ENCODE data around the gene SPAG16. TPM values are rescaled to one million over a fixed set of nuclear protein-coding genes. Genes with fewer than 3 reads are reported as not detected.

SPAG16 gene
- total and polyA plus RNA-seq, 2 donors (not counting 1 experiment from before 2014, with no cell fraction given), result 24.1 to 36.8 TPM

DNA sequence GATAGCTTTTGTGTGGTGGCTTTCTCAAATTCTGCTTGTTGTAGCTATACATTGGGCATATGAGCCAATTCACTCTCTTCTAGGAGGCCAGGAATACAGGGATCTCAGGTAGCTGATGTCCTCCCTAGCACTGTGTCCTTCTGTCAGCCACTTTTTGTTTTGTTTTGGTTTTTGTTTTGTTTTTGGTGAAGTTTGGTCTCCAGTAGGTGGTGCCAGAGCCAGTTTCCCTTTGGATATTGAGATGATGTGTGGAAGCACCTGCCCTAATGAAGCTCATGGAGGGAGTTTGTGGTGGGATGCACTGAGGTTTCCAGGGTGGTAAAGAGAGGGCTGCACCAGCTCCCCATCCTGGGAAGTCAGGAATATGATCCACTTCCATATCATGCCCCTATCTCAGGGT lies 1026.1 kb downstream of the SPAG16 start:
- no peaks in the 10 kb centered on the region for H4K20me1 ChIP-seq (ENCODE audit: control insufficient read depth, extremely low read depth, insufficient read depth, low read length)
- H3K9ac ChIP-seq (ENCODE audit: insufficient read depth, low read length), result no peak overlapping the region
- no peak overlapping the region for H3K27ac ChIP-seq (ENCODE audit: insufficient read depth, low read length)
- H2AFZ ChIP-seq (ENCODE audit: low read length), result no peak overlapping the region
- no peaks in the 10 kb centered on the region for H3K9me3 ChIP-seq (ENCODE audit: control insufficient read depth, insufficient read depth, low read depth, low read length)
- H3K4me2 ChIP-seq (ENCODE audit: extremely low read depth, insufficient read depth, low read length), result no peak overlapping the region
- no peaks in the 10 kb centered on the region for H3K27me3 ChIP-seq (ENCODE audit: control insufficient read depth, insufficient read depth, low read length)
- no peak for DNase-seq (ENCODE audit: low read depth in 2 of 2)
- H3K79me2 ChIP-seq (ENCODE audit: control insufficient read depth, insufficient read depth, low read length), result no peaks in the 10 kb centered on the region
- no peak for TF ChIP-seq EZH2 (IDR thresholded peaks at IDR 0.05; ENCODE audit: low read length, missing control alignments)
- TF ChIP-seq, protein P1, sequence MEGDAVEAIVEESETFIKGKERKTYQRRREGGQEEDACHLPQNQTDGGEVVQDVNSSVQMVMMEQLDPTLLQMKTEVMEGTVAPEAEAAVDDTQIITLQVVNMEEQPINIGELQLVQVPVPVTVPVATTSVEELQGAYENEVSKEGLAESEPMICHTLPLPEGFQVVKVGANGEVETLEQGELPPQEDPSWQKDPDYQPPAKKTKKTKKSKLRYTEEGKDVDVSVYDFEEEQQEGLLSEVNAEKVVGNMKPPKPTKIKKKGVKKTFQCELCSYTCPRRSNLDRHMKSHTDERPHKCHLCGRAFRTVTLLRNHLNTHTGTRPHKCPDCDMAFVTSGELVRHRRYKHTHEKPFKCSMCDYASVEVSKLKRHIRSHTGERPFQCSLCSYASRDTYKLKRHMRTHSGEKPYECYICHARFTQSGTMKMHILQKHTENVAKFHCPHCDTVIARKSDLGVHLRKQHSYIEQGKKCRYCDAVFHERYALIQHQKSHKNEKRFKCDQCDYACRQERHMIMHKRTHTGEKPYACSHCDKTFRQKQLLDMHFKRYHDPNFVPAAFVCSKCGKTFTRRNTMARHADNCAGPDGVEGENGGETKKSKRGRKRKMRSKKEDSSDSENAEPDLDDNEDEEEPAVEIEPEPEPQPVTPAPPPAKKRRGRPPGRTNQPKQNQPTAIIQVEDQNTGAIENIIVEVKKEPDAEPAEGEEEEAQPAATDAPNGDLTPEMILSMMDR (conservative IDR thresholded peaks at IDR 0.05 in 1 of 2, IDR thresholded peaks at IDR 0.05 in 1 of 2; ENCODE audit: low read depth in 1 of 2, low read length in 2 of 2), result peak in 1 of 2 donors; percentile 15
- H3K4me3 ChIP-seq (replicated peaks in 1 of 4; ENCODE audit: control extremely low read depth in 1 of 4, insufficient read depth in 1 of 4, low read depth in 3 of 4, low read length in 4 of 4), result no peak overlapping the region
- H3K36me3 ChIP-seq (ENCODE audit: control insufficient read depth, insufficient read depth, low read length), result no peaks in the 10 kb centered on the region
- H3K4me1 ChIP-seq (ENCODE audit: control insufficient read depth, extremely low read depth, insufficient read depth, low read length), result no peaks in the 10 kb centered on the region

DNA sequence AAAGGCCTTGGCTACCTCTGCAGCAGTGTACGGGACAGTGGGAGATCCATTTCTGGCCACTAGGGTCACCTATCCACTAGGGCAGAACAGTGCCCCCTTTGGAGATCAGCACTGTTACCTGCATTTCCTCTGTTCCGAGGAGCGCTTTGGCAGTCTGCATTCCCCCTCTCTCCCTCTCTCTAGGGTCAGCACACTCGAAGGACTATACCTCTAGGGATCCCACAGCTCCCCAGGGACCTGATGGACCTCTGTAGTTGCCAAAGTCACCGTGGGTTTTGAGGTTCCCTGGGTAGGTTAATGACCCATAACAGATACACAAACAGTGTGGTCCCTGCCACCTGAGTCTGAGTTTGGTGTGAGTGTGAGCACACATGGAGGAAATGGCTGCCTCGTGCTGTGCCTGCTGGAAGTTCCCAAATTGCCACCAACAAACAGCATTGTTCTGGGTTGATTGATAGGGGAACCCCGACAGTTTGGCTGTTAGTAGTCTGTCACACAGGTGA lies 1026.8 kb downstream of the SPAG16 start:
- no peak overlapping the region for H3K27ac ChIP-seq (ENCODE audit: insufficient read depth, low read length)
- no peaks in the 10 kb centered on the region for H3K9me3 ChIP-seq (ENCODE audit: control insufficient read depth, insufficient read depth, low read depth, low read length)
- no peaks in the 10 kb centered on the region for H4K20me1 ChIP-seq (ENCODE audit: control insufficient read depth, extremely low read depth, insufficient read depth, low read length)
- no peak for TF ChIP-seq EZH2 (IDR thresholded peaks at IDR 0.05; ENCODE audit: low read length, missing control alignments)
- TF ChIP-seq, protein P1 (conservative IDR thresholded peaks at IDR 0.05 in 1 of 2, IDR thresholded peaks at IDR 0.05 in 1 of 2; ENCODE audit: low read depth in 1 of 2, low read length in 2 of 2), result no peak
- H3K4me2 ChIP-seq (ENCODE audit: extremely low read depth, insufficient read depth, low read length), result no peak overlapping the region
- no peaks in the 10 kb centered on the region for H3K27me3 ChIP-seq (ENCODE audit: control insufficient read depth, insufficient read depth, low read length)
- no peak overlapping the region for H3K4me3 ChIP-seq (replicated peaks in 1 of 4; ENCODE audit: control extremely low read depth in 1 of 4, insufficient read depth in 1 of 4, low read depth in 3 of 4, low read length in 4 of 4)
- no peak for DNase-seq (ENCODE audit: low read depth in 2 of 2)
- H3K36me3 ChIP-seq (ENCODE audit: control insufficient read depth, insufficient read depth, low read length), result no peaks in the 10 kb centered on the region
- H3K4me1 ChIP-seq (ENCODE audit: control insufficient read depth, extremely low read depth, insufficient read depth, low read length), result no peaks in the 10 kb centered on the region
- H2AFZ ChIP-seq (ENCODE audit: low read length), result no peak overlapping the region
- H3K79me2 ChIP-seq (ENCODE audit: control insufficient read depth, insufficient read depth, low read length), result no peaks in the 10 kb centered on the region
- no peak overlapping the region for H3K9ac ChIP-seq (ENCODE audit: insufficient read depth, low read length)

- H3K4me2 ChIP-seq (ENCODE audit: extremely low read depth, insufficient read depth, low read length), result peak overlapping the region; percentile 51
- no peak overlapping the region for H3K4me3 ChIP-seq (replicated peaks in 1 of 4; ENCODE audit: control extremely low read depth in 1 of 4, insufficient read depth in 1 of 4, low read depth in 3 of 4, low read length in 4 of 4)
- no peaks in the 10 kb centered on the region for H3K79me2 ChIP-seq (ENCODE audit: control insufficient read depth, insufficient read depth, low read length)
- no peaks in the 10 kb centered on the region for H3K27me3 ChIP-seq (ENCODE audit: control insufficient read depth, insufficient read depth, low read length)
- H3K9me3 ChIP-seq (ENCODE audit: control insufficient read depth, insufficient read depth, low read depth, low read length), result no peaks in the 10 kb centered on the region
- DNase-seq (ENCODE audit: low read depth in 2 of 2), result peak in 1 of 2 donors; percentile 17
- no peaks in the 10 kb centered on the region for H4K20me1 ChIP-seq (ENCODE audit: control insufficient read depth, extremely low read depth, insufficient read depth, low read length)
- no peak overlapping the region for H3K9ac ChIP-seq (ENCODE audit: insufficient read depth, low read length)
- no peaks in the 10 kb centered on the region for H3K36me3 ChIP-seq (ENCODE audit: control insufficient read depth, insufficient read depth, low read length)
- no peak overlapping the region for H3K27ac ChIP-seq (ENCODE audit: insufficient read depth, low read length)
- H2AFZ ChIP-seq (ENCODE audit: low read length), result no peak overlapping the region
- no peaks in the 10 kb centered on the region for H3K4me1 ChIP-seq (ENCODE audit: control insufficient read depth, extremely low read depth, insufficient read depth, low read length)
- TF ChIP-seq, protein P1 (conservative IDR thresholded peaks at IDR 0.05 in 1 of 2, IDR thresholded peaks at IDR 0.05 in 1 of 2; ENCODE audit: low read depth in 1 of 2, low read length in 2 of 2), result no peak
- no peak for TF ChIP-seq EZH2 (IDR thresholded peaks at IDR 0.05; ENCODE audit: low read length, missing control alignments)
Measured at GRCh38 chr2:214311931-214312749, 1027.9 kb downstream of the SPAG16 start.

Data from fibroblast of lung (primary cell).